ENCODE measurements around the gene PALD1. TPM values are rescaled to one million over a fixed set of nuclear protein-coding genes. Genes with fewer than 3 reads are reported as not detected.
A peak's percentile ranks its signal among the peaks of the same experiment; 100 is the strongest.

Gene PALD1
- total RNA-seq = 1 to 10 TPM in 1 of 2 donors, under 1 TPM in 1; 0.20 to 4.8 TPM

DNA sequence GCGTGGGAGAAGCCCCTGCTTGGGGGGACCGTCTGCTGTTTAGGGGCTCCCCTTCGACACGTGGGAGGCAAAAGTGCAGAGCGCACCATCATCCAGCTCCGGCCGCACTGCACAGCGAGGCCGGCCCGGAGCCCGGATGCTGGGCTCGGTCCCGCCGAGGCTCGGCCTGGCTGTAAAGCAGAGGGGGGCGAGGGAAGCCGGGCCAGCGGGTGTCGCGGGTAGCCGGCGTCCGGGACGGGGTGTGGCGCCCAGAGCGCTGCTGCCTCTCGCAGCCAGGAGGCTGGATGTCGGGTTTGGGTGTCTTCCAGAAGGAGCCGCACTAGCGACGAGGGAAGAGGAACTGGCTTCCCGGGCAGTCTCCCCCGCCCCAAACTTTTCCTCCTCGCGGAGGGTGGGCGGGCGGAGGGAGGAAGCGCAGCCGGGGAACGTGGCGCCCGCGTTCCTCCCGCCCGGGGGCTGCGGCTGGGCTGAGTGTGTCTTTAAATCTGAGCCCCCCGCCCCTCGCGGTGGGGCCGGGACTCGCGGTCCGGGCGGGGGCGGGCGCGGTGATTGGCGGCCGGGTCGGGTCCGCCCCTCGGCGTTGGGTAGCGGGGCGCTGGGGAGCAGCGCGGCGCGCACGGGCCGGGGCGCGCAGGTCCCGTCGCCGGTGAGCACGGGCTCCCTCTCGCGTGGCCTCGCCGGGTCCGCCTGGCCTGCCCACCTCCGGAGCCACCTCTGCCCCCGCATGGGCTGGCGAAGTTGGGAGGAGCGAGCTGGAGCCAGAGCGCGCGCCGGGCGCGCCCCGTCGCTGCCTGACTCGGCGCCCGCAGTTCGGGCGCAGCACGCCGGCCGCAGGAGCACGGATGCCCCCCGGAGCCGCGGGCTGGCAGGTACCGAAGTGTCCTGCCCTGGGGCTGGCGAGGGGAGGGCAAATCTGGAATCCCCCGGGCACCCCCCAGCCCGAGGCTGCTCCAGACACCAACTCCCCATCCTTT is at the start of gene PALD1:
PALD1 (plus strand) TSS at position 577 of the 974 bp plus-strand sequence. CDS start 47,185 bp downstream, outside the sequence.
- DNase-seq (ENCODE audit: low spot score in 2 of 2) (peak; percentile 52 to 63), ATAC-seq (peak; percentile 39 to 58)
- H3K36me3 Mint-ChIP-seq = no peaks in the 10 kb centered on the region
- H3K9me3 Mint-ChIP-seq = no peaks in the 10 kb centered on the region
- H3K27ac Mint-ChIP-seq = no peak within 1 kb of the TSS

DNA sequence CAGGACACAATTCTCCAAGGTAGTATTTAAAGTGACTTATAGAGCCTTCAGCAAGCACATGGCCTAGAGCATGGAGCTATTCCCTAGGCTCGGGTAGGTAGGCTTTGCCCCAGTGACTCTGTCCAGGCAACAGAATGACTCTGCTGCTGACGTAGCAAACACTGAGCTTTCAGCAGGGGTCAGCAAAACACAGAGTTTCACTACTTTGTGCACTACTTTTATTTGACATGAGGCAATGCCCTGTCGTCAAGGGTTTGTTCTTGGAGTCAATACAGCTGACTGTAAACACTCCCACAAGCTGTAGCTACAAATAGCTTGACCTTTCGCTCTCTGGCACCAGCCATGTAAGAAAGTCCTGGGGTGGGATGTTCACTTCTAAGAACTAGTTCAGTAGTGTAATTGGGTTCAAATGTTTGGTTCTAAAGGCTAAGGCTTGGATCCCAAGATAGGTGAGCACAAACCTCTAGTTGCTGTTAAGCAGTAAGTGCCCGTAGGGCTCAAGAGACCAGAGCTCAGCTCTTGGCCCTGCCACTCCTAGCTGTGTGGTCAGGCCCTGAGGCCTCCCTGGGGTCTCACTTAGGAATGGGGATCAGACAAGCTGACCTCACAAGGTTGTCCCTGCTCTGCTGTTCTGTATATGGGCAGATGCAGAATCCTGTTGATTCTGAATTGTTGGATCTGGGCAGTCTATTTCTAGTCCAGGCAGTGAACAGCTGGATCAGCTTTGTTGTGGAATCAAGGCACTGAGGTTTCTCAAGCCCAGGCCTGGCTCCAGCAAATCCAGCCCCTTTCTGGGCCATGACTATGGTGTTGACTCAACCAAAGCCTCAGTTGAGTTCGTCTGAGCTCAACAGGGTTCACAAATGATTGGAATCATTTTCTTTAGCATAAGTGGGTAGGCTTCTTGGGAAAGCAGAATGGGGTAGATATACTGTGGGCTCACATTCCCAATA is 47.8 kb upstream of the PALD1 start:
- H3K9me3 Mint-ChIP-seq = no peaks in the 10 kb centered on the region
- H3K27ac Mint-ChIP-seq = no peak overlapping the region
- ATAC-seq = no peak
- H3K36me3 Mint-ChIP-seq = no peaks in the 10 kb centered on the region
- DNase-seq (ENCODE audit: low spot score in 2 of 2) = no peak

- Mint-ChIP-seq H3K9me3 (no peaks in the 10 kb centered on the region), H3K27ac (peak overlapping the region in 1 of 2 donors; percentile 42), H3K36me3 (no peaks in the 10 kb centered on the region)
- DNase-seq (ENCODE audit: low spot score in 2 of 2) = no peak
- ATAC-seq = no peak
Measured at GRCh38 chr10:70432101-70432500, 46.5 kb upstream of the PALD1 start.

GRCh38 chr10:70432561-70433263 is 45.9 kb upstream of the PALD1 start:
- no peak for ATAC-seq
- Mint-ChIP-seq H3K36me3 (no peaks in the 10 kb centered on the region), H3K27ac (no peak overlapping the region), H3K9me3 (no peaks in the 10 kb centered on the region)
- DNase-seq (ENCODE audit: low spot score in 2 of 2) = no peak

- Mint-ChIP-seq H3K27ac (no peak overlapping the region), H3K36me3 (no peaks in the 10 kb centered on the region), H3K9me3 (no peaks in the 10 kb centered on the region)
- no peak for ATAC-seq
- DNase-seq (ENCODE audit: low spot score in 2 of 2) = no peak
Measured at GRCh38 chr10:70433581-70434280, 44.8 kb upstream of the PALD1 start.

DNA sequence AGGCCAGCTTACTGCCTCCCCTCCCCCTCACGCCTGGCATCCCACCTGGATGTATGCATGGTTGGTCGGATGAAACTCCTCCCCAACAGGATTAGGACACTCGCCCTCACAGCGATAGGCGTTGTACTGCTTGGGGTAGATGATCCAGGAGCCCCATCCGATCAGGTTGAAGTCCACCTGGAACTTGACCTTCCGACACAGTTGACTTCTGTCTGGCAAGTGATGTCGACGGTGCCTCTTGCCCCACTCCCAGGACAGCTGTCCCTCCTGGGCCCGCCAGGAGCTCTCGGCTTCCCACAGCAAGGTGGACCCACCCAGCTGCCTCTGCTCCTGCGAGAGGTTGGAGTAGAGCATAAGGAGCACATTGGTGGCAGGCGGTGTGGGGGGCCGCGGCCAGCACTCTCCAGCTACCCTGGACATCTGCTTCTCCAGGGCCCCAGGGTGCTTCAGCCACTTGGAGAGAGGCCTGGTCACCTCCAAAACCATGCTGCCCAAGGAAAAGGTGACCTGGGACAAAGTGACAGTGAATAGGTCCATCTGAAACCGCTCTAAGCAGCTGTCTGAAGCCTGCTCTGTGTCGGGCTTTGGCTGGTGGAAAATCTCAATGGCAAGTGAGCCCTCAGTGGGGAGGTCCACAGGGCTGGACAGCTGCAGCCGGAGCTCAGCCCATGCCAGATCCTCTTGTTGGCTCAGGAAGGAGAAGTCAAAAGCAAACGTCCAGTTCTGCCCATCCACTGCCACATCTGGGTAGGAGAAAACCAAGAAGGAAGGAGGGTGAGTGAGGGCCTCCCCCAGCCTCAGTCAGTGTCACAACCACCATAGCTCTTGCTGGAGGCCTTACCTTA is 43.1 kb upstream of the PALD1 start:
- Mint-ChIP-seq H3K36me3 (no peaks in the 10 kb centered on the region), H3K9me3 (no peaks in the 10 kb centered on the region), H3K27ac (no peak overlapping the region)
- DNase-seq (ENCODE audit: low spot score in 2 of 2) = no peak
- ATAC-seq = no peak

DNA sequence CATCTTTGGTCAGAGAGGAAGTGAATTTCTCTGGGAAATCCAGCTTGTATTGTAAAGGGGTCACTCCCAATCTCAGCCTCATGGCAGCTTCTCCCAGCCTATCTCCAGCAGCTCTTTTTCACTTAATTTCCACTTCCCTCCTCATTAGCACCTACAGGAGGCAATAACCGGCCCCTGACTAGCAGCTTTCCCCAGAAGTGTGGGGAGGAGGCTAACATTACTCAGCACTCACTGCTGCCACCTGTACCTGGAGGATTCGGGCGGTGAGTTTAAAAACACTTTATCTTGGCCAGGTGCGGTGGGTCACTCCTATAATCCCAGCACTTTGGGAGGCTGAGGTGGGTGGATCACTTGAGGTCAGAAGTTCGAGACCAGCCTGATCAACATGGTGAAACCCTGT is 40.8 kb upstream of the PALD1 start:
- ATAC-seq = no peak
- H3K9me3 Mint-ChIP-seq = no peaks in the 10 kb centered on the region

DNA sequence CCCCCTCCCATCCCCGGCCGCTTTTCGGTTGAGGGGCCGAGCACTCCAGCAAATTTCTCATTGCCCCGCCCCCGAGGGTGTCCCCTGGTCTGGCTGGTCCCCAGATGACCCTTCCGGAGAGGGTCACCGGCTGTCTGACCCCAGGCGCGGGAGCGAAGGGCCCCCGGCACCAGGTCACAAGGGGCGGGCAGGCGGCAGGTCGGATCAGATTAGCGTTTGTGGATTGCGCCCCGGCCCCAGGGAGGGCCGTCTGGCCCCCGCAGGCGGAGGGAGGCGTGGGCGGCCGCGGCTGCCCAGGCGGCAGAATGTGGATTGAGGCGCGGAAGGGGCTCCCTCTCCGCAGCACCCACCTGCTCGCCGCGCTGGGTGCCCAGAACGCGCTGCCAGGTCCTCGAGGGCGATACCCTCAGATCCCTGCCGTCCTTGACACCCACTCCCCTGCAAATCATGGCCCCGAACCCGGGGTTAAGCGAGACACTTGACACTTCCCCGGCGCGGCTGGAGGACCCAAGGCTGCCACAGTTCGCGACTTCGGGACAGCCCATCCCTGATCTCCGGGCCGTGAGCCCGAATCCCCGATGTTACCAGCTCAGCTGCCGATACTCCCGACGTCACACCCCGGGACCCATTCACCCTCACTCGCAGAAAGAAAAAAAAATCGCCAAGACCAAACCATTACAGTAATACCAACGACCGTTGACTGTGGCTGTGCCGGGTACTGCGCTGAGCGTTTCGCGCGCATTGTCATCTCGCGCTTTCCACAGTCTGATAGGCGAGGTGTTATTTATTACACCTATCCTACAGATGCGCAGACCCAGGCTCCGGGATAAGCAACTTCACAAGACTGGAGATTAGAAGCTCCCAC is 38.0 kb upstream of the PALD1 start:
- ATAC-seq (peak in 1 of 2 donors; percentile 63), DNase-seq (ENCODE audit: low spot score in 2 of 2) (peak in 1 of 2 donors; percentile 18)
- no peaks in the 10 kb centered on the region for H3K9me3 Mint-ChIP-seq
- no peak overlapping the region for H3K27ac Mint-ChIP-seq
- peaks cover 6 to 10% of the 10 kb centered on the region in 2 donors for H3K36me3 Mint-ChIP-seq

More for the DNA sequence above, 40.8 kb upstream of the PALD1 start:
- Mint-ChIP-seq H3K36me3 (peaks cover 6 to 9% of the 10 kb centered on the region in 2 donors), H3K27ac (no peak overlapping the region)
- no peak for DNase-seq (ENCODE audit: low spot score in 2 of 2)

GRCh38 chr10:70441161-70441894 is 37.2 kb upstream of the PALD1 start, which contains the start of gene NODAL:
TSS of gene NODAL (minus strand) at chr10:70441681. CDS start at chr10:70441667, 14 bp downstream.
- peak; percentile 22 to 62 for ATAC-seq
- no peak within 1 kb of the TSS for H3K27ac Mint-ChIP-seq
- peaks cover 6 to 10% of the 10 kb centered on the region in 2 donors for H3K36me3 Mint-ChIP-seq
- DNase-seq (ENCODE audit: low spot score in 2 of 2) = peak in 1 of 2 donors; percentile 25
- no peaks in the 10 kb centered on the region for H3K9me3 Mint-ChIP-seq

DNA sequence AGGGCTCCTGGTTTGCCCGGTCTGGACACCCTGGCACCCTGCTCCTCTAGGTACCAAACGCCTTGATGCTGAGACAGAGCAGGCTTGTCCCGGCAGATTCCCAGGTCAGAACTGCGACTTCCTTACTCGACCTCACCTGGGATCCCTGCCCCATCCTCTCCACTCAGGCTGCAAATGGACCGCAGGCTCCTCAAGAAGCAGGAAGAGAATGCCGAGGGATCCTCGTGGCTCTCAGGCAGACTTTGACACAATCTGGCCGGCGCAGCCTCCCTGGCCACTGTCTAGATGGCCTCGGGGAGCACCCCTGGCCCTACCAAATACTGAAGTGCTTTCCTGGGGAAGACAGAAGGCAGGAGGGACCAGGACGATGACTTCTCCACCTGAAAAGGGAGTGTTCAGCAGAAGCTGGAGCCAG is 36.7 kb upstream of the PALD1 start:
- Mint-ChIP-seq H3K9me3 (no peaks in the 10 kb centered on the region), H3K27ac (no peak overlapping the region), H3K36me3 (peaks cover 6 to 10% of the 10 kb centered on the region in 2 donors)
- ATAC-seq = no peak
- DNase-seq (ENCODE audit: low spot score in 2 of 2) = no peak

- no peaks in the 10 kb centered on the region for H3K9me3 Mint-ChIP-seq
- no peak for ATAC-seq
- no peak overlapping the region for H3K27ac Mint-ChIP-seq
- DNase-seq (ENCODE audit: low spot score in 2 of 2) = no peak
- peaks cover 6 to 10% of the 10 kb centered on the region in 2 donors for H3K36me3 Mint-ChIP-seq
Measured at GRCh38 chr10:70442332-70442988, 36.1 kb upstream of the PALD1 start.

DNA sequence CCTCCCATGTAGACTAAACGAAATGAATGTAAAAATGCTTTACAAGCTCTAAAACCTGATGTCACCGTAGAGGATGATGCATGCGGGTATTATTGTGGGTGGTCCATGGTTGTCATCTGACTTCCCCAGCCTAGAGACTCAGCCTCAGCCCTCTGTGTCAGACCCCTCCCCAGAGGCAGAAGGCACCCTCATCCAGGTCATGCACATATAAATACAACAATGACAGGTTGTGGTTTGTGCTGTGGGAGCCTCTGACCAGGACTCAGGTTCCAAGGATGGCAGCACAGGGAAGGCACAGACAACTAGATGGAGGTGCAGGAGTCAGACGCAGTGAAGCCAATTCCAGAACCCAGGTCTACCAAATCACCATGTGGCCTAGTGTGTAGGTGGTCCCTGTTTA is 33.8 kb upstream of the PALD1 start:
- Mint-ChIP-seq H3K27ac (no peak overlapping the region), H3K36me3 (peaks cover 6 to 10% of the 10 kb centered on the region in 2 donors), H3K9me3 (no peaks in the 10 kb centered on the region)
- no peak for DNase-seq (ENCODE audit: low spot score in 2 of 2)
- no peak for ATAC-seq

Measured in activated naive CD4-positive, alpha-beta T cell treated with anti-CD3 and anti-CD28 coated beads, Interleukin-2, amount 50 U/mL, for 72 hours (primary cell).